C1 segment of cervical spinal cord (tissue), 14 donors: ENCODE measurements around the gene SEMA4D.

Experiments used
- DNase-seq, 14 donors: peaks; one replicate each; lab custom pipeline; 2025; lab: John Stamatoyannopoulos, UW

SEMA4D gene

DNA sequence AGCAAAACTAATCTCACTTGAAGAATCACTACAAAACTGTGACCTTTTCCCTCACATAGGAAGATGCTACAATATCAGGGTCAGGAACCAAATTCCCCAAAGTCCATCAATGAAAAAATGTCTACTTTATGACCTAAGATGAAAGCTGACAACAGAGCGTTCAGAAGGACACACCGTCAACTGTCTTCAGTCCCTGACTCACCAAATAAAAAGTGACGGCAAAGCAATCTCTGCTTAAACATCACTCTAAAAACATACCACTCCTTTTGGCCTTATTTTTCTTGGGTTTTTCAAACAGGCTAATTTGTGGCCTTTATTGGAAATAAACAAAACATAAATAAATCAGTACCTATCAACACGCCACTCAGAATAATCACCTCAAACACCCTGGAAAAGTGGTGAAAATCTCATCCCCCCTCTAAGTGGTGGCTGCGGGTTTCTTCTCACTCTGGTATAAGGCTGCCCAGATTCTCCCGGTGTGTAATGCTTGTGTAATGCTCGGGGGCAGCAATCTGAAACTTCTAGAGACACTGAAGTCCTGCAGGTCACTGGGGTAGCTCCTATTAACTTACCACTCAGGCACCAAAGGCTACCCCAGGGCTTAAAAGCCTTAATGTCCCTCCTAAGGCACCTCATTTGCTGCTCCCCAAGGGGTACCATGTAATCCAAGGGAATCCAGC lies 29.5 kb downstream of the SEMA4D start:
- no peak for DNase-seq

- DNase-seq, result no peak
Observed at GRCh38 chr9:89467278-89467625, 30.7 kb downstream of the SEMA4D start.

DNA sequence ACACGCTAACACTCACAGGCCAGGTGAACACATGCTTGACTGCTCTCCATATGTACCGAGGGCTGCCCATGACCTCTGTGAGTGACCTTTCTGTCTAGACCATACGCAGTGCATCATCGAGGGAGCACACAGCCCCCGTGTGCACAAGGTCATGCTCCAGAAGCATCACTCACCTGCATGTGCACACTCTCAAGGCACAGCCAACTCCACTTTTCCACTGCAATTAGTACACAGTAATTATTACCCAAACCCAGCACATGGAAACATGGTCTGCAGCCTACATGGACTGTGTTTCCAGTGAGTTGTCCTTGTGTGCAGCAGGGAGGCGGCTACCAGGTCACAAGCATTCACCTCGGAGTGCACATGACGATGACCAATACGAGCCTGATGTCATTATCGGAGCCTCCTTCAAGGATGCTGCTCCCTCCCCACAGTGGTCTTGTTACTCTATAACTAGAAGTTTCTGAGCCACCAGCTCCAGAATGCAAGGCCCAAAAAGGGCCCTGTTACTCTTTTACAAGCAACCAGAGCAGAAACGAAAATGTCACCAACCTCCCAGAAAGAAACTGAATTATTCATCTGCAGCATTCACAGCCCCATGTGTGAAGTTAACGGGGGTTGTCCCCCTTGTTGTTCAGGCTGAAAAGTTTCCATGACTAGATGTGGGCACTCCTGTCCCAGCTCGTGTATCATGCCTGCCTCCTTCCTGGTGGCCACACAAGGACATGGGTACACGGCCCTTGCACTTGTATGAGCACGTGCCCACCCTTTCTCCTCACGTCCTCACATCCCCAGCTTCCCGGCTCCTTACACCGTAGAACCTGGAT lies 31.2 kb downstream of the SEMA4D start:
- no peak for DNase-seq

DNA sequence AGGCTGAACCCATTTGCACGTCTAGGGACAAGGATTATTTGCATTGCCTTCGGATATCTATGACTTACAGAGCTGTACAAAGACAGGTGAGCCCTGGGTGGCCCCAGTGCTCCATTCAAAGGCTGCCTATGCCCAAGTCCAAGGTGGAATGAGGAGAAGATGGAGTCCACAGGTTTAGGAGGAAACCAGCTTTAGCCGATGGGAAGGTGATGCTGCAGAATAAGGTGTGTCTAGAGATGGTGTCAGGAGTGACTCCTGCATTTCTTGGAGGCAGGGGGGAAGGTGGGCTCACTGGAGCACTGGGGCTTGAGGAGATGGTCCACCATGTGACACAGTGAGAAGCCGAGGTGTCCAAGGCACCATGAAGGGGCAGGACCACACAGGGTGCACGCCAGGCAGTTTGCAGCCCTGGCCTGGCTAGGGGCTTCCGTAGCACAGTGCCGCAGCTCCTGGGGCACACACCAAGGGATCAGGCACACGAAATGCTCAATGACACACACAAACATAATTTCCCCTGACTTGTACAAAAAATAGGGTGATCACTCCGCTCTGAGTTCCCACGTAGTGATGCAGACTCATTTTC lies 32.1 kb downstream of the SEMA4D start:
- DNase-seq, result no peak

DNA sequence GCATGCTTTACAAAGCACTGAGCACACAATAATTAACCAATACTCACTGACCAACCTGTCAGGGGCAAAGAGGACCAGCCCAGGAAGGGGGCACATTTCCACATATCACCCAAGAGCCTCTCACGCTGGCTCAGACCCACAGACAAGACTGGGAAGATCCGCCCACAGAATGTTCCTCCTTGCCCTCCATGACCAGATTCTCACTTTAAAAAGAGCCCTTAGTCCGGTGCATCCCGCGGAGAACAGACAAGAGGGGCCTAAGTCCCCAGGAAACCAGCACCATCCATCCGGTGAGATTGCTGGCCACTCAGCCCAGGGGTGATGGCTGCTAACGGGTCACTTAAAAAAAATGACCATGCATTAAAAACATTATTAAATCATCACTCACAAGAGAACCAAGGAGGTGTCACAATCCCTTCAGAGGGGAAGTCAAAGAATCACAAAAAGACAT lies 32.9 kb downstream of the SEMA4D start:
- no peak for DNase-seq

GRCh38 chr9:89464300-89464901 lies 33.5 kb downstream of the SEMA4D start:
- no peak for DNase-seq

DNA sequence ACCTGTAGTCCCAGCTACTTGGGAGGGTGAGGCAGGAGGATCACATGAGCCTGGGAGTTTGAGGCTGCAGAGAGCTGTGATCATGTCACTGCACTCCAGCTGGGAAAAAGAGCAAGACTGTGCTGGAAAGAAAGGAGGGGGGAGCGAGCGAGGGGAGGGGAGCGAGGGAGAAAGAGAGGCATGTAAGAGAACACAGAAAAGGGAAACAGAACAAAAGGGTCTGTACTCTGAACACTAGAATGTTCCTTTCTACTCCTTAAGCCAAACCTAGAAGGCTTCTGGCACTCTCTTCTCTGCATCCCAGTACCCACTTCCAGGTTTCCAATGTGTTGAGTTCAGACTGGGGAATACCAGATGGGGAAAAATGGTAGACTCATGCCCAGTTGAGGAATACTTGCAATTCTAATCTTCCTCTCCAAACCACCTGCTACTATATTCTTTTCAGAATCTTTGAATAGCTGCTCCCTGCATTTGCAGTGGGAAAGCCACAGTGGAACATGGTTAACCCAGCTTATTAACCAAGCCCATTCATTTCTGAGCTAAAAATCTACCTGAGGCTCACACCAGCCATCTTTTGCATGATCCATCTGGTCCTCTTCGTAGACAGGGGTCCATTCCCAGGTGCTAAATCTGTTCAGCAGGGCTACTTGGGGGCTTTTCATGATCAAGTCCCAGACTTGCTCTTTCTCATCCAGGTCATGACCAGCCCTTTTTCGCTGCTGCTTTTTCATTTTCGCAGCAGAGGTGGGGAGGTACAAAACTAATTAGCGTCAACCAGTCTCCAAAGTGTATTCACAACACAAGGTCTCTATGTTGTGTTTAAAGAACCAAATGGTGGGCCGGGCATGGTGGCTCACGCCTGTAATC lies 34.9 kb downstream of the SEMA4D start:
- DNase-seq, result no peak

GRCh38 chr9:89462199-89462598 lies 35.7 kb downstream of the SEMA4D start:
- DNase-seq, result no peak

DNA sequence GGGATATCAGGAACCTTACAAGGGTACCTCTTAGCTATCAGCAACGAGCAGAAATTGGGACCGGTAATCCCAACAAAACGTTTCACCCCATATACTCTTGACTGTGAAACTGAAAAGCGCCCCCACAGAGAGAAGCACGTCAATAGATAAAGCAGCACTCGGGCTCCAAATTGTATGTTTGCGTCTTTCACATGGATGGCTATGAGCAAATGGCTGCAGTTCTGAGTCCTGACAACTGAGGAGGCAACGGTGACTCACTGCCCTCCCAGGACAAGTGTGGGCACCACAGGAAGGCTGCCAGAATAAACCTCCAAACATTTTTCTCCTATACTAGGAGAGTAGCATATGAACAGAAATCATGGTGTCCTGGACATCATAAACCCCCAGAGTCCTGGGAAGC lies 36.6 kb downstream of the SEMA4D start:
- no peak for DNase-seq

DNA sequence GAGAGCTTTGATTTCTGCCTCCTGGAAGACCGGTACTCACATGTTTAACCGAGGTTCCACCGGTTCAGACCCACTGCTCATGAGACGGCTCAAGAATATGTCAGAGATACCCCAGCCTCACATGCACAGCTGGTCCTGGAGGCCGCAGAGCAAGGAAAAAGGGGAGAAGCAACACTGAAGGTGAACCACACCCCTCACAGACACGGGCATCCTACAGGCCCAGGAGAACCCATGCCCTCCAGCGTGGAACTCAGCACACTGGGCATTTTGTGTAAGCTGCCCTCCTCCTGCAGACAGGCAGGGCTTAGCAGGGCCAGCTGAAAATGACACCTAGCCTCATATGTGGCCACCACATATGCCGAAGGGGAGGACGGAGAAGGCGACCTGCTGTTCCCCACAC lies 37.4 kb downstream of the SEMA4D start:
- no peak for DNase-seq

GRCh38 chr9:89458768-89459496 lies 39.0 kb downstream of the SEMA4D start:
- no peak for DNase-seq

- no peak for DNase-seq
Observed at GRCh38 chr9:89457376-89457855, 40.5 kb downstream of the SEMA4D start.

DNA sequence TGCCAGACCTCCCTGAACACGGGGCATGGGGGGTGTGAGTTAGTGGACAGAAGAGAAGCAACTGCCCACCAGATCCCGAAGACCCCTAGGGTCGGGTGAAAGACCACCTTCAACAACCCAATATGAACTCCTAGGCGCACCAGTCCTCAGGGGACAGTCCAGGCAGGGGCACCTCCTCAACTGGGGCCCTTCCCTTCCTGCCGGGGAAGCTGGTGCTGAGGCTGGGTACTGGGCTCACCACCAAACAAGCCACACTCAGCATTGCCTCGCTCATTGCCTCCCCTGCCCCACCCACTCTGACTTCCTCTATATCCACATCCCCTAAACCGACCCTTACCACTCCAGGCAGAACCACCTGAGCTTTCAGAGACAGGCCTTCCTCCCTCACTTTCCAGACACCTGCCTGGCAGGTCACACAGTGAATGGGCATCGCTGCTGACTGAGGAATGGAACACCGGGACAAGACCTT lies 42.5 kb downstream of the SEMA4D start:
- DNase-seq, result no peak

DNA sequence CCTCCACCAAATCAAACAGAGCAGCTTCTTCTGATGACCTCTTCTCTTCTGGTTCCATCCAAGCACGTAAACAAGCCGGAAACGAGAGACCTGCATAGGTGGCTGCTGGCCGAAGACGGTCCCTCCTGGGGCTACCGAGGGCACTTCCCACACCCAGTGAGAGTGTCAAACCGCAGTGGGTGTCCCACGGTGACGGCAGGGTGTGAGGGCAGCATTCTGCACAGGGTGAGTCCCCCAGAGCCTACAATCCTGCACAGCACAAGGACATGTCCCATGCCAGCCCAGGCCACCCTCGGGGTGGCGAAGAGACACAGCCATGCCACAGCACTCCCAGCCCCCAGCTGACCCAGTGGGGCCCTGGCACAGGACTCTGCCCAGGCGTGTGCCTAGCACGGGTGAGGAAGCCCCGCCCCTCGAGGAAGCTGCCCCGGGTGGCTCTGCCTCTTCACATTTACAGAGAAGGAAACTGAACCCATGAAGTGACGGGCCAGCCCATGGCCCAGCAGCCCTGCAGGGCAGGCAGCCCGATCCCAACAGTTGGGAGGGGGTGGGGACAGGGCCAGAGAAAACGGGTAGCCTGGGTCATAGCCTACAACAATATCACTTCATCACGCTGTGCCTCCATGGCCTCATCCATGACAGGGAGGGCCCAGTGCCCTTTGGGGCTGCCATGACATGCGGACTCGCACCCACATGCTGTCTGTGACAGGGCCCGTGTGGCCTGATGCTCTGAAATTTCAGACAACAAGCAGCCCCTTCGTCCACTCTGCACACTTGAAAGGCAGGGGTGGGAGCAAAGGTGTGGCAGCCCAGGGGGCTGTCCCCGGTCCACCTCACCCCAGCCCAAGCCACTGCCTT lies 43.2 kb downstream of the SEMA4D start:
- DNase-seq, result no peak

GRCh38 chr9:89453452-89453851 lies 44.5 kb downstream of the SEMA4D start:
- DNase-seq, result peak in 7 of 14 donors; percentile 20 to 82 (median 61)

- no peak for DNase-seq
Observed at GRCh38 chr9:89452561-89452960, 45.4 kb downstream of the SEMA4D start.

DNA sequence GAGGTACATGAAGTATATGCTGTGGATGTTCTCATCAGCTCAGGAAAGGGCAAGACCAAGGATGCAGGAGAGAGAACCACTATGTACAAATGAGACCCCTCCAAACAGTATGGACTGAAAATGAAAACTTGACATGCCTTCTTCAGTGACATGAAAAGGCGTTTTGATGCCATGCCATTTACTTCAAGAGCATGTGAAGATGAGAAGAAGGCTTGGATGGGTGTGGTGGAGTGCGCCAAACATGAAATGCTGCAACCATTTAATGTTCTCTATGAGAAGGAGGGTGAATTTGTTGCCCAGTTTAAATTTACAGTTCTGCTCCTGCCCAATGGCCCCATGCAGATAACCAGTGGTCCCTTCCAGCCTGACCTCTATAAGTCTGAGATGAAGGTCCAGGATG lies 47.7 kb downstream of the SEMA4D start:
- no peak for DNase-seq

DNA sequence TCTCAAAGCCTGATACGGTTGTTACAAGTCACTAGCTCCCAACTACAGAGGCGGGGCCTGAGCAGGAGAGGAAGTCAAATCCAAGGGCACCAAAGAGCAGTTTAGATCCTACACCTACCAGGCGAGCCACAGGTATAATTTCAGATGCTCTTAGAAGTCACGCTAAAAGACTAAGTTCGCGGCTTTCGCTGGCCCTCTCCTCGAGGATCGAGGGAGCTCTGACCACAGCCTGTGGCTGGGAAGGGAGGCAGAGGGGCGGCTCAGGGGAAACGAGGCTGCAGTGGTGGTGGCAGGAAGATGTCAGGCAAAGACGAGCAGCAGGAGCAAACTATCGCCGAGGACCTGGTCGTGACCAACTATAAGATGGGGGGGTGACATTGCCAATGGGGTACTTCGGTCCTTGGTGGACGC lies 48.6 kb downstream of the SEMA4D start:
- DNase-seq, result no peak

DNA sequence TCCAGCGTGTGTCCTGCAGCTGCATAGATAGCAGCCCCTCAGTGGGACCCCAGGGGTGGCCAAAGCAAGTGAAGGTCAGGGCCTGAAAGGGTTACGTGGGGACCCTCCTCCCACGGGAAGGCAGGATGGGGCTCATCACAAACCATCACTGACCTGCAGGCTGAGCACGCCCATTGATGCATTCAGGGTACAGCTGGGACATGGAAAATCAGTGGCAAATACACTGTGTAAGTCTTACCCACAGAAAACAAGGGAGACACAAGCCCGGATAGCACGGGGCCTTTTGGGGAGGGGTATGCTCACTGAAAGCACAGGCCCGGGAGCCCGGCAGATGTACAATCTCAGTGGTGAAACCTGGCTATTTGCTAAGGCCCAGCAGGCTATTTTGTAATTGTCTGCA lies 49.1 kb downstream of the SEMA4D start:
- peak in 1 of 14 donors; percentile 82 for DNase-seq
